Amniotic stem cell (primary cell): Measurements from ENCODE around the gene DIS3L2.
"Not testable (repeated sequence)": the region's sequence is repeated elsewhere in the genome, so short reads cannot be mapped to it uniquely, and the experiment has no call there.

Experiments
- DNase-seq: peaks from one replicate; lab custom pipeline; 2025; lab: John Stamatoyannopoulos, UW

The DIS3L2 gene

GRCh38 chr2:232372231-232373208 lies 411.0 kb downstream of the DIS3L2 start:
- DNase-seq: no peak

- no peak for DNase-seq
Measured at GRCh38 chr2:232374356-232374755, 412.8 kb downstream of the DIS3L2 start.

GRCh38 chr2:232375164-232375563 lies 413.7 kb downstream of the DIS3L2 start:
- DNase-seq: no peak

- DNase-seq: no peak
Measured at GRCh38 chr2:232376260-232376659, 414.7 kb downstream of the DIS3L2 start.

GRCh38 chr2:232376713-232377112 lies 415.2 kb downstream of the DIS3L2 start:
- no peak for DNase-seq

- DNase-seq: no peak
Measured at GRCh38 chr2:232377319-232377718, 415.8 kb downstream of the DIS3L2 start.

GRCh38 chr2:232377841-232378734 lies 416.6 kb downstream of the DIS3L2 start:
- DNase-seq: no peak

GRCh38 chr2:232378735-232379151 lies 417.2 kb downstream of the DIS3L2 start, which contains the start of gene ALPP:
Gene ALPP (plus strand): TSS chr2:232378751. CDS start chr2:232378803, 52 bp downstream.
- DNase-seq: not testable (repeated sequence)

- not testable (repeated sequence) for DNase-seq
Measured at GRCh38 chr2:232379610-232380590, 418.4 kb downstream of the DIS3L2 start.

GRCh38 chr2:232381204-232382031 lies 419.9 kb downstream of the DIS3L2 start:
- DNase-seq: not testable (repeated sequence)

- no peak for DNase-seq
Measured at GRCh38 chr2:232382331-232383225, 421.1 kb downstream of the DIS3L2 start.

- no peak for DNase-seq
Measured at GRCh38 chr2:232384466-232384865, 423.0 kb downstream of the DIS3L2 start.

- DNase-seq: not testable (repeated sequence)
Measured at GRCh38 chr2:232385058-232385457, 423.5 kb downstream of the DIS3L2 start.

GRCh38 chr2:232385660-232386489 lies 424.4 kb downstream of the DIS3L2 start:
- peak; percentile 14 for DNase-seq

GRCh38 chr2:232386490-232386739 lies 424.9 kb downstream of the DIS3L2 start:
- DNase-seq: no peak
